ENCODE data around the gene CAPN15.

CAPN15 gene

DNA sequence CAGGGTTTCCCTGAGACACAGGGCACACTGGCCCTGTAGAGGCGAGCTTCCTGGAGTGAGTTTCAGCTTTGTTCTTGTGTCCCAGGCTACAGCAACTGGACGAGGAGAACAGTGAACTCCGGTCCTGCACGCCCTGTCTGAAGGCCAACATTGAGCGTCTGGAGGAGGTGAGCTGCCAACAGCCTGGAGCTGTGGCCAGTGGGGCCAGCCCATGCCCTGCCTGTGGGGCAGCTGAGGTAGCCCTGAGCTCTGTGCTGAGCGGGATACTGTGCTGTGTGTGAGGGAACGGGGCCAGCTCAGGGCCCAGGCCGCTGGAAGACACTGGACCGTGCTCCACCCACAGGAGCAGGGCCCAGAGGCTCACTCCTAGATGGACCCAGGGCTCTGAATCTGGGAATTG is 8.7 kb upstream of the CAPN15 start:
- Histone ChIP-seq H3K27ac (replicated peaks) (no peak overlapping the region), H3K4me3 (replicated peaks; ENCODE audit: insufficient read depth, low read length) (no peak overlapping the region), H3K27me3 (ENCODE audit: insufficient read depth, poor library complexity, severe bottlenecking) (no peaks in the 10 kb centered on the region)
- DNase-seq (ENCODE audit: low read depth in 1 of 2, low spot score in 1 of 2) = no peak
- TF ChIP-seq GABPA (IDR thresholded peaks at IDR 0.05; ENCODE audit: low read depth) (no peak), SPI1 (IDR thresholded peaks at IDR 0.05; ENCODE audit: borderline replicate concordance, low read depth) (no peak)
- TF ChIP-seq, protein P1, sequence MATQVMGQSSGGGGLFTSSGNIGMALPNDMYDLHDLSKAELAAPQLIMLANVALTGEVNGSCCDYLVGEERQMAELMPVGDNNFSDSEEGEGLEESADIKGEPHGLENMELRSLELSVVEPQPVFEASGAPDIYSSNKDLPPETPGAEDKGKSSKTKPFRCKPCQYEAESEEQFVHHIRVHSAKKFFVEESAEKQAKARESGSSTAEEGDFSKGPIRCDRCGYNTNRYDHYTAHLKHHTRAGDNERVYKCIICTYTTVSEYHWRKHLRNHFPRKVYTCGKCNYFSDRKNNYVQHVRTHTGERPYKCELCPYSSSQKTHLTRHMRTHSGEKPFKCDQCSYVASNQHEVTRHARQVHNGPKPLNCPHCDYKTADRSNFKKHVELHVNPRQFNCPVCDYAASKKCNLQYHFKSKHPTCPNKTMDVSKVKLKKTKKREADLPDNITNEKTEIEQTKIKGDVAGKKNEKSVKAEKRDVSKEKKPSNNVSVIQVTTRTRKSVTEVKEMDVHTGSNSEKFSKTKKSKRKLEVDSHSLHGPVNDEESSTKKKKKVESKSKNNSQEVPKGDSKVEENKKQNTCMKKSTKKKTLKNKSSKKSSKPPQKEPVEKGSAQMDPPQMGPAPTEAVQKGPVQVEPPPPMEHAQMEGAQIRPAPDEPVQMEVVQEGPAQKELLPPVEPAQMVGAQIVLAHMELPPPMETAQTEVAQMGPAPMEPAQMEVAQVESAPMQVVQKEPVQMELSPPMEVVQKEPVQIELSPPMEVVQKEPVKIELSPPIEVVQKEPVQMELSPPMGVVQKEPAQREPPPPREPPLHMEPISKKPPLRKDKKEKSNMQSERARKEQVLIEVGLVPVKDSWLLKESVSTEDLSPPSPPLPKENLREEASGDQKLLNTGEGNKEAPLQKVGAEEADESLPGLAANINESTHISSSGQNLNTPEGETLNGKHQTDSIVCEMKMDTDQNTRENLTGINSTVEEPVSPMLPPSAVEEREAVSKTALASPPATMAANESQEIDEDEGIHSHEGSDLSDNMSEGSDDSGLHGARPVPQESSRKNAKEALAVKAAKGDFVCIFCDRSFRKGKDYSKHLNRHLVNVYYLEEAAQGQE (IDR thresholded peaks at IDR 0.05; ENCODE audit: insufficient replicate concordance, low read depth) = no peak

DNA sequence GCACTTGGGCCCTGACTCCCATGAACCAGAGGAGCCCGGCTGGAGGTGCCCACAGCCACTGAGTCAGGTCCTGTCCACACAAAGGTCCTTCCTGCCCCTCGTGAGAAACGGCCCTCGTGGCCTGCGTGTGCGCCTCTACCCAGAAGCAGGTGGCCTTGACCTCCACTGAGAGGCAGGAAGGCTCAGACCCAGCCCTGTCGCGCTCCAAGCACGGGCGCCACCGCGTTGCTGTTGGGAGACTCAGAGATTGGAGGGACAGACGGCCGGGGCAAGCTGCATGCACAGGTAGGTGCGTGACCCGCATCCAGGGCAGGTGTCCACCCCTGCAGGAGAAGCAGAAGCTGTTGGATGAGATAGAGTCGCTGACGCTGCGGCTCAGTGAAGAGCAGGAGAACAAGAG is 8.1 kb upstream of the CAPN15 start:
- Histone ChIP-seq H3K27me3 (ENCODE audit: insufficient read depth, poor library complexity, severe bottlenecking) (no peaks in the 10 kb centered on the region), H3K4me3 (replicated peaks; ENCODE audit: insufficient read depth, low read length) (no peak overlapping the region), H3K27ac (replicated peaks) (no peak overlapping the region)
- no peak for TF ChIP-seq SPI1 (IDR thresholded peaks at IDR 0.05; ENCODE audit: borderline replicate concordance, low read depth)
- TF ChIP-seq, protein P1 (IDR thresholded peaks at IDR 0.05; ENCODE audit: insufficient replicate concordance, low read depth) = no peak
- TF ChIP-seq, protein P2, sequence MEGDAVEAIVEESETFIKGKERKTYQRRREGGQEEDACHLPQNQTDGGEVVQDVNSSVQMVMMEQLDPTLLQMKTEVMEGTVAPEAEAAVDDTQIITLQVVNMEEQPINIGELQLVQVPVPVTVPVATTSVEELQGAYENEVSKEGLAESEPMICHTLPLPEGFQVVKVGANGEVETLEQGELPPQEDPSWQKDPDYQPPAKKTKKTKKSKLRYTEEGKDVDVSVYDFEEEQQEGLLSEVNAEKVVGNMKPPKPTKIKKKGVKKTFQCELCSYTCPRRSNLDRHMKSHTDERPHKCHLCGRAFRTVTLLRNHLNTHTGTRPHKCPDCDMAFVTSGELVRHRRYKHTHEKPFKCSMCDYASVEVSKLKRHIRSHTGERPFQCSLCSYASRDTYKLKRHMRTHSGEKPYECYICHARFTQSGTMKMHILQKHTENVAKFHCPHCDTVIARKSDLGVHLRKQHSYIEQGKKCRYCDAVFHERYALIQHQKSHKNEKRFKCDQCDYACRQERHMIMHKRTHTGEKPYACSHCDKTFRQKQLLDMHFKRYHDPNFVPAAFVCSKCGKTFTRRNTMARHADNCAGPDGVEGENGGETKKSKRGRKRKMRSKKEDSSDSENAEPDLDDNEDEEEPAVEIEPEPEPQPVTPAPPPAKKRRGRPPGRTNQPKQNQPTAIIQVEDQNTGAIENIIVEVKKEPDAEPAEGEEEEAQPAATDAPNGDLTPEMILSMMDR (IDR thresholded peaks at IDR 0.05; ENCODE audit: insufficient read depth, low read length) = no peak
- TF ChIP-seq GABPA (IDR thresholded peaks at IDR 0.05; ENCODE audit: low read depth) = no peak
- no peak for TF ChIP-seq POLR2AphosphoS5 (IDR thresholded peaks at IDR 0.05; ENCODE audit: low read depth)
- no peak for DNase-seq (ENCODE audit: low read depth in 1 of 2, low spot score in 1 of 2)

DNA sequence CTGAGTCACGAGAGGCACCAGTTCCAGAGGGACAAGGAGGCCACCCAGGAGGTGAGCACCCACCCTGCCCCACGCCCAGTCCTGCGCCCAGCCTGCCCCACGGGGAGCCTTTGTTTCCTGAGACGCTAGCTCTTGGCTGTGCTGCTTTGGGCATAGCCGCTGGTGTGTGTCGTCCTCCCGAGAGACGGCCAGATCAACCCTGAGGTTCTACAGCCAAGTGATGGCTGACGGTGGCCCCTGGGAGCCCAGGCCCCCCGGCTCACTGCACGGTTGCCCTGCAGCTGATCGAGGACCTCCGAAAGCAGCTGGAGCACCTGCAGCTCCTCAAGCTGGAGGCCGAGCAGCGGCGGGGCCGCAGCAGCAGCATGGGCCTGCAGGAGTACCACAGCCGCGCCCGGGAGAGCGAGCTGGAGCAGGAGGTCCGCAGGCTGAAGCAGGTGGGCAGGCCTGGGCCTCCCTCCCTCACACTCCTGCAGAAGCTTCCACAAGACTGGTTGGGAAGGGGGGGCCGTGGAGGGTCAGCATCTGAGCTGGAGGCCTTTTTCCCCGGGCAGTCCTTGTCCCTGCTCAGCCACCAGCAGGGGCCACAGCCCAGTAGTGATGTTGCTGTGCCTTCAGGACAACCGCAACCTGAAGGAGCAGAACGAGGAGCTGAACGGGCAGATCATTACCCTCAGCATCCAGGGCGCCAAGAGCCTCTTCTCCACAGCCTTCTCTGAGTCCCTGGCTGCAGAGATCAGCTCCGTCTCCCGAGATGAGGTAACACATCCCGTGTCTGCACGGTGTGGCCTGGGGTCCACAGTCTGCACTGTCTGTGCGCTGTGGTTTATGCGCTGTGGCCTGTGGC is 7.4 kb upstream of the CAPN15 start:
- no peak for DNase-seq (ENCODE audit: low read depth in 1 of 2, low spot score in 1 of 2)
- TF ChIP-seq, protein P1 (IDR thresholded peaks at IDR 0.05; ENCODE audit: insufficient replicate concordance, low read depth) = no peak
- TF ChIP-seq SPI1 (IDR thresholded peaks at IDR 0.05; ENCODE audit: borderline replicate concordance, low read depth) = no peak

DNA sequence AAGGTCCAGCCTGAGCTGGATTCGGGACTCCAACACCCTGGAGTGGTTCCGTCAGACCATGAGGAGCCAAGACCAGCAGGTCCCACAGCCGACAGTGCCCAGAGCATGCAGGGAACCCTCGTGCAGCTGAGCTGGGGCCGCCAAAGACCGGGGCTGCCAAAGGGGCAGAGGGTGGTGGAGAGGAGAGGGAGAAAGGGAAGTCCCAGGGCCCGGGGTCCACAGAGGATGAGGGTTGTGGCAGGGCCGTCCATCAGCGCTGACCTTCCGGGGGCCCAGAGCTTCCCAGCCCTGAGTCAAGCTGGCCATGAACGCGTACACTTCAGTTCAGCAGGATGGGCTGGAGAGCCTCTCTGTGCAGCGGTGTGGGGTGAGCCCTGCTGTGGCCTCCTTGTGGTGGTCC is 6.7 kb upstream of the CAPN15 start:
- TF ChIP-seq, protein P2 (IDR thresholded peaks at IDR 0.05; ENCODE audit: insufficient read depth, low read length) = no peak
- no peak for TF ChIP-seq GABPA (IDR thresholded peaks at IDR 0.05; ENCODE audit: low read depth)
- TF ChIP-seq SPI1 (IDR thresholded peaks at IDR 0.05; ENCODE audit: borderline replicate concordance, low read depth) = no peak
- TF ChIP-seq POLR2AphosphoS5 (IDR thresholded peaks at IDR 0.05; ENCODE audit: low read depth) = no peak
- TF ChIP-seq, protein P1 (IDR thresholded peaks at IDR 0.05; ENCODE audit: insufficient replicate concordance, low read depth) = no peak
- DNase-seq (ENCODE audit: low read depth in 1 of 2, low spot score in 1 of 2) = no peak
- H3K27me3 ChIP-seq (ENCODE audit: insufficient read depth, poor library complexity, severe bottlenecking) = no peaks in the 10 kb centered on the region
- no peak overlapping the region for H3K4me3 ChIP-seq (replicated peaks; ENCODE audit: insufficient read depth, low read length)
- H3K27ac ChIP-seq (replicated peaks) = no peak overlapping the region

More for the DNA sequence above, 7.4 kb upstream of the CAPN15 start:
- H3K27me3 ChIP-seq (ENCODE audit: insufficient read depth, poor library complexity, severe bottlenecking) = no peaks in the 10 kb centered on the region
- no peak overlapping the region for H3K27ac ChIP-seq (replicated peaks)
- H3K4me3 ChIP-seq (replicated peaks; ENCODE audit: insufficient read depth, low read length) = no peak overlapping the region

Measured in HL-60 (cell line).